GM18498 (cell line): ENCODE measurements around the gene MCF2L2.
A peak's percentile ranks its signal among the peaks of the same experiment; 100 is the strongest.

Experiments
- ATAC-seq: cut with Tn5 transposase; IDR thresholded peaks from one replicate; pipeline ENCODE4 v1.9.1; 2021; ENCODE audit warnings: mild to moderate bottlenecking, moderate library complexity; ENCODE audit not compliant: unreplicated experiment

MCF2L2 gene

GRCh38 chr3:183330881-183331280, 97.5 kb downstream of the MCF2L2 start:
- no peak for ATAC-seq

GRCh38 chr3:183329543-183329942, 98.9 kb downstream of the MCF2L2 start:
- no peak for ATAC-seq

- no peak for ATAC-seq
Observed at GRCh38 chr3:183328823-183329222, 99.6 kb downstream of the MCF2L2 start.

- no peak for ATAC-seq
Observed at GRCh38 chr3:183328164-183328563, 100.3 kb downstream of the MCF2L2 start.

- no peak for ATAC-seq
Observed at GRCh38 chr3:183327343-183327742, 101.1 kb downstream of the MCF2L2 start.

GRCh38 chr3:183324083-183324482, 104.3 kb downstream of the MCF2L2 start:
- ATAC-seq, result no peak

- ATAC-seq, result no peak
Observed at GRCh38 chr3:183319371-183319770, 109.0 kb downstream of the MCF2L2 start.

GRCh38 chr3:183318877-183319276, 109.5 kb downstream of the MCF2L2 start:
- ATAC-seq, result no peak

- ATAC-seq, result no peak
Observed at GRCh38 chr3:183317886-183318865, 110.2 kb downstream of the MCF2L2 start.

GRCh38 chr3:183317271-183317670, 111.1 kb downstream of the MCF2L2 start:
- ATAC-seq, result no peak

GRCh38 chr3:183315739-183316138, 112.7 kb downstream of the MCF2L2 start:
- no peak for ATAC-seq

GRCh38 chr3:183313764-183314163, 114.7 kb downstream of the MCF2L2 start:
- no peak for ATAC-seq

- ATAC-seq, result no peak
Observed at GRCh38 chr3:183313351-183313750, 115.1 kb downstream of the MCF2L2 start.

- no peak for ATAC-seq
Observed at GRCh38 chr3:183312433-183312832, 116.0 kb downstream of the MCF2L2 start.

- ATAC-seq, result no peak
Observed at GRCh38 chr3:183310936-183311335, 117.5 kb downstream of the MCF2L2 start.

- no peak for ATAC-seq
Observed at GRCh38 chr3:183309276-183309675, 119.1 kb downstream of the MCF2L2 start.

- ATAC-seq, result no peak
Observed at GRCh38 chr3:183308751-183309150, 119.7 kb downstream of the MCF2L2 start.

GRCh38 chr3:183307749-183308148, 120.7 kb downstream of the MCF2L2 start:
- no peak for ATAC-seq

GRCh38 chr3:183306798-183307671, 121.4 kb downstream of the MCF2L2 start:
- peak; percentile 82 for ATAC-seq

GRCh38 chr3:183303690-183304089, 124.7 kb downstream of the MCF2L2 start:
- no peak for ATAC-seq

- no peak for ATAC-seq
Observed at GRCh38 chr3:183301937-183302580, 126.4 kb downstream of the MCF2L2 start.
